SK-N-SH (cell line): Measurements from ENCODE around the gene ATG16L2. TPM values are rescaled to one million over a fixed set of nuclear protein-coding genes. Genes with fewer than 3 reads are reported as not detected.

Source experiments
- CTCF ChIA-PET: fragments of 300-600, 350-600 bp; formaldehyde crosslinking; extraction: SDS; loops from one replicate; lab custom pipeline; 2021; lab: Yijun Ruan, JAX
- POLR2A ChIA-PET: fragments of 350-600 bp; sonication (Branson Sonifier 250); formaldehyde crosslinking; extraction: SDS; loops from one replicate; lab custom pipeline; 2020; ENCODE audit warnings: antibody characterized with exemption, inconsistent platforms; lab: Yijun Ruan, JAX
- DNase-seq: peaks from one replicate; pipeline ENCODE4 v3.0.0; 2012
- H2AFZ ChIP-seq: fragments of 200-600 bp; sonication (generic); 2 replicates; pipeline ENCODE4 v1.8.1; 2016; ENCODE audit warnings: antibody characterized with exemption, mild to moderate bottlenecking, low read depth
- H3F3A ChIP-seq: fragments of 200-600 bp; sonication (generic); replicated peaks from 2 replicates; pipeline ENCODE3; 2016; ENCODE audit warnings: antibody characterized with exemption, mild to moderate bottlenecking; ENCODE audit not compliant: insufficient read depth
- H3K27ac ChIP-seq, 2 experiments: fragments of 200-500 bp in 1 of 2; fragments of 200-600 bp in 1 of 2; sonication (Bioruptor generic) in 1 of 2; sonication (generic), shearing (Covaris generic) in 1 of 2; 2 replicates each; pipeline versions ENCODE4 v1.5.1 to v1.6.1; 2014 to 2016; ENCODE audit warnings: low read depth in 2 of 2, inconsistent platforms in 1 of 2, low read length in 1 of 2, mild to moderate bottlenecking in 1 of 2, mixed read lengths in 1 of 2
- H3K27me3 ChIP-seq: fragments of 200-600 bp; sonication (generic), shearing (Covaris generic); 2 replicates; pipeline ENCODE4 v1.6.1; 2016; ENCODE audit warnings: mixed run types; ENCODE audit not compliant: insufficient read depth
- H3K36me3 ChIP-seq, 2 experiments: fragments of 200-500 bp in 1 of 2; fragments of 200-600 bp in 1 of 2; sonication (Bioruptor generic) in 1 of 2; sonication (generic) in 1 of 2; replicated peaks in 1 of 2; 2 replicates each; pipeline versions ENCODE3 to v1.5.1; 2014 to 2016; ENCODE audit warnings: low read length in 1 of 2, mild to moderate bottlenecking in 1 of 2; ENCODE audit not compliant: insufficient read depth in 2 of 2, control insufficient read depth in 1 of 2
- H3K4me1 ChIP-seq, 2 experiments: fragments of 200-500 bp in 1 of 2; fragments of 200-600 bp in 1 of 2; sonication (Bioruptor generic) in 1 of 2; sonication (generic), shearing (Covaris generic) in 1 of 2; 2 replicates each; pipeline versions ENCODE4 v1.5.1 to v1.6.1; 2014 to 2016; ENCODE audit warnings: low read depth in 1 of 2, low read length in 1 of 2, mixed run types in 1 of 2; ENCODE audit not compliant: insufficient read depth in 2 of 2, control insufficient read depth in 1 of 2
- H3K4me2 ChIP-seq: fragments of 200-600 bp; sonication (generic), shearing (Covaris generic); 2 replicates; pipeline ENCODE4 v1.6.1; 2017; ENCODE audit warnings: mixed run types
- H3K4me3 ChIP-seq, 2 experiments: fragments of 200-500 bp in 1 of 2; fragments of 200-600 bp in 1 of 2; sonication (Bioruptor generic) in 1 of 2; sonication (generic), shearing (Covaris generic) in 1 of 2; 2 replicates each; pipeline versions ENCODE4 v1.5.1 to v1.8.1; 2014 to 2016; ENCODE audit warnings: low read depth in 2 of 2, inconsistent platforms in 1 of 2, low read length in 1 of 2, mild to moderate bottlenecking in 1 of 2, mixed read lengths in 1 of 2, moderate library complexity in 1 of 2
- H3K79me2 ChIP-seq: fragments of 200-600 bp; sonication (generic); 2 replicates; pipeline ENCODE4 v1.8.1; 2017; ENCODE audit warnings: mild to moderate bottlenecking; ENCODE audit not compliant: insufficient read depth
- H3K9ac ChIP-seq: fragments of 200-600 bp; sonication (generic); 2 replicates; pipeline ENCODE4 v1.6.1; 2017; ENCODE audit warnings: mixed run types
- H3K9me2 ChIP-seq: fragments of 200-600 bp; sonication (generic); 2 replicates; pipeline ENCODE4 v1.6.1; 2017; ENCODE audit warnings: mixed run types
- H3K9me3 ChIP-seq: fragments of 200-600 bp; sonication (generic); 2 replicates; pipeline ENCODE4 v1.6.1; 2017; ENCODE audit warnings: mixed run types, mild to moderate bottlenecking, moderate library complexity
- H4K20me1 ChIP-seq: fragments of 200-600 bp; sonication (generic); 2 replicates; pipeline ENCODE4 v1.6.1; 2017; ENCODE audit warnings: mild to moderate bottlenecking, mixed run types; ENCODE audit not compliant: insufficient read depth
- CHD2 ChIP-seq: fragments of 150-350 bp; IDR thresholded peaks from 2 replicates; pipeline ENCODE4 v1.6.1; 2018; ENCODE audit warnings: low read length; ENCODE audit not compliant: partially characterized antibody
- CTCF ChIP-seq: fragments of 200-600 bp; sonication (generic); IDR thresholded peaks from 2 replicates; pipeline ENCODE4 v1.6.1; 2017; ENCODE audit warnings: antibody characterized with exemption, mild to moderate bottlenecking, moderate library complexity
- ELF1 ChIP-seq: IDR thresholded peaks from 2 replicates; pipeline ENCODE4 v1.4.0; 2012
- EZH2phosphoT487 ChIP-seq: fragments of 200-600 bp; sonication (generic); IDR thresholded peaks from 2 replicates; pipeline ENCODE4 v1.6.1; 2017; ENCODE audit warnings: low read depth, mixed run types, mild to moderate bottlenecking, antibody characterized with exemption, moderate library complexity, borderline replicate concordance
- FOXJ3 ChIP-seq: sonication (generic); formaldehyde crosslinking; IDR thresholded peaks from 2 replicates; pipeline ENCODE4 v1.5.1; 2020; ENCODE audit warnings: mild to moderate bottlenecking, missing genetic modification reagents
- GATA2 ChIP-seq: sonication (generic); formaldehyde crosslinking; IDR thresholded peaks from 2 replicates; pipeline ENCODE4 v1.5.0; 2020; ENCODE audit warnings: mild to moderate bottlenecking, missing genetic modification reagents
- MAX ChIP-seq: IDR thresholded peaks from 2 replicates; pipeline ENCODE4 v1.4.0; 2012; ENCODE audit warnings: low read depth
- PBX3 ChIP-seq: IDR thresholded peaks from 2 replicates; pipeline ENCODE4; 2012
- POLR2AphosphoS5 ChIP-seq: IDR thresholded peaks from 2 replicates; pipeline ENCODE4 v1.6.1; 2012; ENCODE audit warnings: low read depth, low read length
- RCOR1 ChIP-seq: fragments of 150-350 bp; IDR thresholded peaks from 2 replicates; pipeline ENCODE4 v1.6.1; 2017; ENCODE audit warnings: antibody characterized with exemption, low read length
- REST ChIP-seq: IDR thresholded peaks from 2 replicates; pipeline ENCODE4 v1.6.1; 2012; ENCODE audit warnings: mild to moderate bottlenecking, low read depth, low read length, moderate library complexity
- RXRA ChIP-seq: IDR thresholded peaks from 2 replicates; pipeline ENCODE4 v1.4.0; 2012; ENCODE audit warnings: low read depth, mild to moderate bottlenecking, borderline replicate concordance
- TCF12 ChIP-seq: IDR thresholded peaks from 2 replicates; pipeline ENCODE4 v1.4.0; 2012
- TEAD4 ChIP-seq: IDR thresholded peaks from 2 replicates; pipeline ENCODE4 v1.4.0; 2012; ENCODE audit warnings: mild to moderate bottlenecking, borderline replicate concordance; ENCODE audit not compliant: insufficient read depth
- YY1 ChIP-seq: IDR thresholded peaks from 2 replicates; pipeline ENCODE4 v1.4.0; 2012; ENCODE audit warnings: low read depth, mild to moderate bottlenecking
- ZBTB33 ChIP-seq: IDR thresholded peaks from 2 replicates; pipeline ENCODE4 v1.4.0; 2012; ENCODE audit warnings: low read depth, borderline replicate concordance
- whole genome bisulfite sequencing: methylation state at CpG from one replicate; pipeline ENCODE4 v1.1.6; 2017; ENCODE audit warnings: low lambda C conversion rate; 5-methylcytosine and 5-hydroxymethylcytosine counted together
- polyA plus RNA-seq, 3 experiments: library from polyadenylated mRNA; depleted of rRNA; stranded (reverse); fragments of >200 nt; gene quantifications; 2 replicates each; pipeline ENCODE4 v1.2.3, GENCODE V29; 2012

ATG16L2 gene
- polyA plus RNA-seq, 1 of the 3 experiments (the other 2 are of a cell fraction) = 26.9 TPM

- POLR2A ChIA-PET = no interaction called here
- TF ChIP-seq ELF1 (no peak), EZH2phosphoT487 (no peak), RXRA (no peak)
Observed at GRCh38 chr11:72872012-72872411, 57.8 kb downstream of the ATG16L2 start.

GRCh38 chr11:72875736-72876135 lies 61.5 kb downstream of the ATG16L2 start:
- Histone ChIP-seq H2AFZ (no peak overlapping the region), H3K36me3 (peaks cover 0 to 32% of the 10 kb centered on the region in 2 experiments)
- TF ChIP-seq YY1 (no peak), FOXJ3 (CRISPR knock-in tag) (no peak), ZBTB33 (no peak), TEAD4 (no peak), MAX (no peak), RCOR1 (no peak), REST (no peak), PBX3 (no peak), RXRA (no peak), ELF1 (no peak), GATA2 (CRISPR knock-in tag) (no peak), CTCF (no peak), EZH2phosphoT487 (no peak), CHD2 (no peak), TCF12 (no peak), POLR2AphosphoS5 (no peak)
- TF ChIP-seq, all 33 proteins: peak for 0
- H3K9me2 ChIP-seq = no peaks in the 10 kb centered on the region
- peaks cover 3% of the 10 kb centered on the region for H3F3A ChIP-seq
- no peak overlapping the region for H3K27ac ChIP-seq
- no peaks in the 10 kb centered on the region for H3K79me2 ChIP-seq
- H3K9me3 ChIP-seq = no peaks in the 10 kb centered on the region
- no peak overlapping the region for H3K9ac ChIP-seq
- POLR2A ChIA-PET = no interaction called here
- H4K20me1 ChIP-seq = no peaks in the 10 kb centered on the region
- no peaks in the 10 kb centered on the region; a peak in 1 of 4 replicates for H3K4me1 ChIP-seq
- no peak for DNase-seq
- H3K27me3 ChIP-seq = no peaks in the 10 kb centered on the region
- no peak overlapping the region for H3K4me2 ChIP-seq
- CTCF ChIA-PET = interaction anchor here (1.0 to 2.4 kb wide), 4 partner anchors 15 to 302 kb away, joined by 3 to 8 read pairs (median 5); partner anchors contain the start of gene FCHSD2
- H3K4me3 ChIP-seq = no peak overlapping the region
- WGBS = 92% methylated on average over 1 of the region's 1 CpG

More at GRCh38 chr11:72872012-72872411, 57.8 kb downstream of the ATG16L2 start:
- Histone ChIP-seq H3K4me2 (no peak overlapping the region), H3F3A (peaks cover 3% of the 10 kb centered on the region), H3K4me1 (no peaks in the 10 kb centered on the region; a peak in 1 of 4 replicates), H3K9me3 (no peaks in the 10 kb centered on the region), H3K27ac (no peak overlapping the region), H3K4me3 (no peak overlapping the region), H3K27me3 (no peaks in the 10 kb centered on the region), H2AFZ (no peak overlapping the region), H3K9ac (no peak overlapping the region), H3K9me2 (no peaks in the 10 kb centered on the region), H3K79me2 (no peaks in the 10 kb centered on the region), H4K20me1 (no peaks in the 10 kb centered on the region), H3K36me3 (peaks cover 0 to 30% of the 10 kb centered on the region in 2 experiments)
- no peak for DNase-seq
- CTCF ChIA-PET = interaction anchor here (1.3 kb wide), 1 partner anchor 147 kb away, joined by 3 read pairs; no protein-coding TSS in a partner anchor
- 94% methylated on average over 1 of the region's 1 CpG for WGBS
